Stimulated activated CD8-positive, alpha-beta memory T cell treated with anti-CD3 and anti-CD28 coated beads, Interleukin-4, amount 100 ng/mL, for 4 hours (primary cell): ENCODE data around the gene HELQ.

ENCODE experiments used
- DNase-seq, 2 donors: peaks; one replicate each; pipeline ENCODE4 v3.0.0-alpha.2; 2020; ENCODE audit warnings: low read depth in 2 of 2, low spot score in 1 of 2

HELQ gene

GRCh38 chr4:83378419-83378818 is 77.2 kb downstream of the HELQ start:
- no peak for DNase-seq

- no peak for DNase-seq
Observed at GRCh38 chr4:83372931-83373330, 82.7 kb downstream of the HELQ start.

- no peak for DNase-seq
Observed at GRCh38 chr4:83371936-83372335, 83.7 kb downstream of the HELQ start.

- no peak for DNase-seq
Observed at GRCh38 chr4:83371235-83371634, 84.4 kb downstream of the HELQ start.

GRCh38 chr4:83370640-83370906 is 85.0 kb downstream of the HELQ start:
- DNase-seq = no peak

GRCh38 chr4:83369831-83370639 is 85.6 kb downstream of the HELQ start:
- no peak for DNase-seq

- no peak for DNase-seq
Observed at GRCh38 chr4:83364312-83364711, 91.3 kb downstream of the HELQ start.

GRCh38 chr4:83362492-83363329 is 92.9 kb downstream of the HELQ start:
- DNase-seq = no peak

- no peak for DNase-seq
Observed at GRCh38 chr4:83361416-83362103, 94.1 kb downstream of the HELQ start.

- DNase-seq = no peak
Observed at GRCh38 chr4:83360018-83360417, 95.6 kb downstream of the HELQ start.

GRCh38 chr4:83358410-83358809 is 97.2 kb downstream of the HELQ start:
- no peak for DNase-seq
